ENCODE data around the gene HSF4. TPM values are rescaled to one million over a fixed set of nuclear protein-coding genes. Genes with fewer than 3 reads are reported as not detected.

The HSF4 gene
- total and polyA plus RNA-seq, 4 donors, result 5.1 to 62.5 (median 21.0) TPM

- no peaks in the 10 kb centered on the region for H3K9me3 ChIP-seq (ENCODE audit: control insufficient read depth in 4 of 4, insufficient read depth in 3 of 4, low read length in 3 of 4)
- H3K36me3 ChIP-seq (ENCODE audit: control insufficient read depth in 4 of 4, insufficient read depth in 4 of 4, low read length in 4 of 4), result peaks cover 16 to 39% (median 26%) of the 10 kb centered on the region in 4 donors
- H3K4me3 ChIP-seq, result no peak overlapping the region
- no peak for TF ChIP-seq CTCF (IDR thresholded peaks at IDR 0.05; ENCODE audit: control extremely low read depth, extremely low read depth)
- no peak overlapping the region for H3K9ac ChIP-seq (ENCODE audit: insufficient read depth in 1 of 2, low read length in 2 of 2)
- no peak overlapping the region for H3K27ac ChIP-seq (ENCODE audit: low read depth in 1 of 2, low read length in 1 of 2)
- no peak for DNase-seq
- no peak for ATAC-seq (ENCODE audit: insufficient read depth, low FRiP score)
- H3K4me1 ChIP-seq (ENCODE audit: control insufficient read depth in 5 of 5, insufficient read depth in 5 of 5, low read length in 5 of 5), result no peaks in the 10 kb centered on the region
- no peaks in the 10 kb centered on the region for H3K27me3 ChIP-seq (ENCODE audit: control insufficient read depth in 3 of 3, insufficient read depth in 3 of 3, low read length in 2 of 3)
These were observed 36.1 kb upstream of the HSF4 start for GRCh38 chr16:67128417-67128816.

- no peak for TF ChIP-seq CTCF (IDR thresholded peaks at IDR 0.05; ENCODE audit: control extremely low read depth, extremely low read depth)
- H3K36me3 ChIP-seq (ENCODE audit: control insufficient read depth in 4 of 4, insufficient read depth in 4 of 4, low read length in 4 of 4), result peaks cover 14 to 36% (median 26%) of the 10 kb centered on the region in 4 donors
- no peak overlapping the region for H3K9ac ChIP-seq (ENCODE audit: insufficient read depth in 1 of 2, low read length in 2 of 2)
- DNase-seq, result no peak
- no peak overlapping the region for H3K4me3 ChIP-seq
- ATAC-seq (ENCODE audit: insufficient read depth, low FRiP score), result no peak
- 94 to 95% methylated on average over 3 of the region's 3 CpGs for whole genome bisulfite sequencing, 2 donors
- no peak overlapping the region for H3K27ac ChIP-seq (ENCODE audit: low read depth in 1 of 2, low read length in 1 of 2)
- H3K27me3 ChIP-seq (ENCODE audit: control insufficient read depth in 3 of 3, insufficient read depth in 3 of 3, low read length in 2 of 3), result no peaks in the 10 kb centered on the region
- no peaks in the 10 kb centered on the region for H3K4me1 ChIP-seq (ENCODE audit: control insufficient read depth in 5 of 5, insufficient read depth in 5 of 5, low read length in 5 of 5)
- no peaks in the 10 kb centered on the region for H3K9me3 ChIP-seq (ENCODE audit: control insufficient read depth in 4 of 4, insufficient read depth in 3 of 4, low read length in 3 of 4)
These were observed 35.7 kb upstream of the HSF4 start for GRCh38 chr16:67128887-67129286.

- no peak for ATAC-seq (ENCODE audit: insufficient read depth, low FRiP score)
These were observed 35.1 kb upstream of the HSF4 start for GRCh38 chr16:67129422-67129821.

More at GRCh38 chr16:67129422-67129821, 35.1 kb upstream of the HSF4 start:
- H3K36me3 ChIP-seq (ENCODE audit: control insufficient read depth in 4 of 4, insufficient read depth in 4 of 4, low read length in 4 of 4), result peaks cover 14 to 36% (median 32%) of the 10 kb centered on the region in 4 donors
- no peak overlapping the region for H3K4me3 ChIP-seq
- no peaks in the 10 kb centered on the region for H3K27me3 ChIP-seq (ENCODE audit: control insufficient read depth in 3 of 3, insufficient read depth in 3 of 3, low read length in 2 of 3)
- TF ChIP-seq CTCF (IDR thresholded peaks at IDR 0.05; ENCODE audit: control extremely low read depth, extremely low read depth), result no peak
- WGBS, 2 donors, result 99 to 100% methylated on average over 3 of the region's 3 CpGs
- peaks cover 0 to 2% (median 0%) of the 10 kb centered on the region in 4 donors for H3K9me3 ChIP-seq (ENCODE audit: control insufficient read depth in 4 of 4, insufficient read depth in 3 of 4, low read length in 3 of 4)
- H3K27ac ChIP-seq (ENCODE audit: low read depth in 1 of 2, low read length in 1 of 2), result no peak overlapping the region
- DNase-seq, result no peak
- H3K9ac ChIP-seq (ENCODE audit: insufficient read depth in 1 of 2, low read length in 2 of 2), result no peak overlapping the region
- no peaks in the 10 kb centered on the region for H3K4me1 ChIP-seq (ENCODE audit: control insufficient read depth in 5 of 5, insufficient read depth in 5 of 5, low read length in 5 of 5)

Measured in lung (tissue), 12 donors.